Jurkat, Clone E6-1 (cell line): ENCODE measurements around the gene C21orf58.

Source experiments
- DNase-seq: peaks from one replicate; pipeline ENCODE4 v3.0.0-alpha.2; 2011; ENCODE audit warnings: low read depth, low spot score
- H3K4me3 ChIP-seq: 2 replicates; pipeline ENCODE4 v1.5.1; 2011; ENCODE audit warnings: mild to moderate bottlenecking, low read length, control low read depth, moderate library complexity

Gene C21orf58

GRCh38 chr21:46304955-46305354 is 18.7 kb downstream of the C21orf58 start:
- no peak overlapping the region for H3K4me3 ChIP-seq
- no peak for DNase-seq

DNA sequence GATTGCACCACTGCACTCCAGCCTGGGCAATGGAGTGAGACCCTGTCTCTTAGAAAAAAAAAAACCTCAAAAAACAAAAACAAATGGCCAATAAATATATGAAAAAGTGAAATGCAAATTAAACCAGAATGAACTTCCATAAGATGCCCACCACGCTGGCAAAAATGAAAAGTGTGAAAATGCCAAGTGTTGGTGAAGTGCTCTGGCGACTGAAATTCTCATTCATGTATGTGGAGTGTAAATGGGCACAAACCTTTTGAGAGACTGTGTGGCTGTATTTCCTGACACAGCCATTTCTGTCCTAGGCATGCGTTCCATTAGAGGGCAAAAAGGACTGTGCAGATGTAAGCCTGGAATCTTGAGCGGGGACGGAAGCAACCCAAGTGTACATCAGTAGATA is 19.2 kb downstream of the C21orf58 start:
- no peak overlapping the region for H3K4me3 ChIP-seq
- DNase-seq: no peak

- no peak for DNase-seq
- no peak overlapping the region for H3K4me3 ChIP-seq
These were observed 21.9 kb downstream of the C21orf58 start for GRCh38 chr21:46301759-46302158.

- DNase-seq: no peak
- H3K4me3 ChIP-seq: no peak overlapping the region
These were observed 24.5 kb downstream of the C21orf58 start for GRCh38 chr21:46299167-46299566.

- no peak for DNase-seq
- no peak overlapping the region for H3K4me3 ChIP-seq
These were observed 26.1 kb downstream of the C21orf58 start for GRCh38 chr21:46297338-46298271.

- no peak for DNase-seq
- no peak overlapping the region for H3K4me3 ChIP-seq
These were observed 27.5 kb downstream of the C21orf58 start for GRCh38 chr21:46295996-46296752.

DNA sequence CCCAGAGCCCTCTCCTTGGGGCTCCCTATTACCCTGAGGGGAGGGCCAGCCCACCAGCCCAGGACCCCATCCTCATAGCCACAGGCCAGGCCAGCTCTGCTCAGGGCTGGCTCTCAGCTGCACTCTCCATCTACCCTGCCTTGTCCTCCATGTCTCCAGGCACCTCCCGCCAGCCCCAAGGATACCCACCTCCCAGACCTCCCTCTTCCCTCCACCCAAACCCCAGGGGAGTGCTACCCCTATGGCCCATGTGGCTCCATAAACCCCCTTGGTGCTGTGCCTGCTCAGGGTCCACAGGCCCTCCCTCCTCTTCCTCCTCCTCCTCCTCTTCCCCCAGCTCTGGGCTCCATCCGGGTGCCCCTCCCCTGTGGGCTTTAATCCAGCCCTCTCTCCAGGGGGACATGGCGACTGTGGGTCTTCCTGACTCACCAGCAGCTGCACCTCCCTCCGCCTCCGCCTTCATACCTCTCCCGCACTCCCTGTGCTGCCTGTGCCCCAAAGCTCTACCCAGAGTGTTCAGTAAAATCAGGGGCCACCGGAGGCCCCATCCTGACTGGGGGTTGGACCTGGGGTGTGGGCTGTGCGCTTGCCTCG is 28.4 kb downstream of the C21orf58 start:
- no peak overlapping the region for H3K4me3 ChIP-seq
- DNase-seq: no peak

- H3K4me3 ChIP-seq: no peak overlapping the region
- DNase-seq: no peak
These were observed 29.0 kb downstream of the C21orf58 start for GRCh38 chr21:46294647-46295176.

- no peak for DNase-seq
- H3K4me3 ChIP-seq: no peak overlapping the region
These were observed 32.1 kb downstream of the C21orf58 start for GRCh38 chr21:46291561-46291960.

- no peak overlapping the region for H3K4me3 ChIP-seq
- DNase-seq: no peak
These were observed 34.0 kb downstream of the C21orf58 start for GRCh38 chr21:46289655-46290179.

GRCh38 chr21:46287541-46287940 is 36.1 kb downstream of the C21orf58 start:
- no peak for DNase-seq
- no peak overlapping the region; the same call in 1 of the 2 replicates for H3K4me3 ChIP-seq

DNA sequence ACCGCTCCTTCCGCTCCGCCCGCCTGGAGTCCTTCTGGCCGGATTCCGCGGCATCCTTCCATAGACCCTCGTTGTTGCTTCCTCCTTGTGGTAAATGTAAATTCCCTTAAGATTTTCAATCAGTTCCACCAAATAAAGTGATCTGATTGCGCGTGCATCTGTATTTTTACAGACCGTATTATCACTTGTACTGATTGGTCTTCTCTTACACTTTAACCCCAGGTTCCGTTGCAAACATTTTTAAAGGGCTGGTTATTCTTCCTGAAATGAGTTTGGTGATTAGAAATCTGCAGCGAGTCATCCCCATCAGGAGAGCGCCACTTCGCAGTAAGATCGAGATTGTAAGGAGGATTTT is 37.0 kb downstream of the C21orf58 start:
- H3K4me3 ChIP-seq: peak overlapping the region; percentile 88
- no peak for DNase-seq

DNA sequence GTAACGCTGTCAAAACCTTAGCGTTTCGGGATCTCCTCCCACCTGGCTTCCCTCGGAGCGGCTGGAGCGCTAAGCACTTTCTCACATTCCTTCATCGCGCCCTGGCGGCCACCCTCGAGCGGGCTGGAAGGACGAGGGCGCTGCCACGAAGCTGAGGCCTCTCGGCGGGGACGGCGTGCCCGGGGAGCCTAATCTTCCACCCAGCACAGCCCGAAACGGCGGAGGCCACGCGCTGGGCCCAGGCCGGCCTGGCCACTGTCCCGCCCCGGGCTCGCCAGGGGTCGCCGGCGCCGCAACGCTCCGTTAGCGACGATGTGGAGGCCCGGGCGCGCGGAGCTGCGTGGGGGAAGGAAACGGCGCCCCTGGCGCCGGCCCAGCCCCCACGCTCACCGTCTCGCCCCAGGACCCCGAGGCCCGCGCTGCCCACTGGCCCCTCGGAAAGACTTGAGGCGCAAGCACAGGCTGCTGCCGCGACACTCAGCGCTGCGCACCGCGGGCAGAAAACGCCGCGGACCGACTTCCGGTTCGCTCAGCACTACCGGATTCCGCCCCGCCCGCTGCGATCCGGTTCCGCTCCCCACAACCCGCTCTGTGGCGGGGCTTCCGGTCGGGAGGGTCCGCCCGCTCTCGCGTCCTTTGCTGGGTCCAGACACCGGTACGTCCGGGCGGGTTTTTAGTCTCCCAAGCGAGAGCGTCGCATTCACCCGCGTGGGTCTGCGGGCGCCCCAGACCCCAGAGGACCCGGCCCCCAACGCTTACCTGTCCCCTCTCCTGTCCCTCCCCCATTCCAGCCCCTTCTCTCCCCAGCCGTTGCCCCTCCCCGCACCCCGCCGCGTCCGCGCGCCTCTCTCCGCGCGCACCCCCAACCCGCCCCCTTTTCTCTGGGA is 37.7 kb downstream of the C21orf58 start, which contains the start of gene YBEY:
Gene YBEY (plus strand): TSS at position 582 of the 887 bp plus-strand sequence. CDS start 572 bp downstream, outside the sequence.
- peak; percentile 84 for DNase-seq
- H3K4me3 ChIP-seq: peak within 1 kb of the TSS; percentile 88

DNA sequence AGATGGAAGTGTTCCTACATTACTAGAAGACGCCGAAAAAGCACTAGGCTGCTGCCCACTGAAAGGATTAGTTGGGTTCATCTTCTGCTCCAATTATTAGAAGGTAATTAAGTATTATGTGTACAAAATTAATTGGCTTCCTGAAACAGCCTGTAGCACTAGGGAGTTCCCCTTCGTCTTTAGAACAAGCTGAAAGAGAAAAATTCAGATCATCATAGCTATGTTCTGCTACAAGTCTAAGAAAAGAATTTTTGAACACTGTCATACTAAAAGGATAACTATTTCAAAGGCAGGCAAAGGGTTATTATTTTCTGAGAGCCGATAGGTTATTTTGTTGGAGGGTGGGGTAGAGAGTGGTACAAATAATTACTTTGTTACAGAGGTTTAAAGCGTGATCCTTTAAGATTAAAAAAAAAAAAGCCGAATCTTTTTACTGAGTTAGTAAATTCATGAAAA is 38.4 kb downstream of the C21orf58 start, which contains the start of gene MCM3AP:
Gene MCM3AP (minus strand): TSS at position 406 of the 456 bp plus-strand sequence. CDS start 325 bp downstream, at position 81.
- H3K4me3 ChIP-seq: peak within 1 kb of the TSS; percentile 88
- no peak for DNase-seq

GRCh38 chr21:46284733-46285132 is 38.9 kb downstream of the C21orf58 start:
- H3K4me3 ChIP-seq: peak overlapping the region; percentile 88
- no peak for DNase-seq

- no peak overlapping the region for H3K4me3 ChIP-seq
- DNase-seq: no peak
These were observed 39.5 kb downstream of the C21orf58 start for GRCh38 chr21:46284077-46284644.

DNA sequence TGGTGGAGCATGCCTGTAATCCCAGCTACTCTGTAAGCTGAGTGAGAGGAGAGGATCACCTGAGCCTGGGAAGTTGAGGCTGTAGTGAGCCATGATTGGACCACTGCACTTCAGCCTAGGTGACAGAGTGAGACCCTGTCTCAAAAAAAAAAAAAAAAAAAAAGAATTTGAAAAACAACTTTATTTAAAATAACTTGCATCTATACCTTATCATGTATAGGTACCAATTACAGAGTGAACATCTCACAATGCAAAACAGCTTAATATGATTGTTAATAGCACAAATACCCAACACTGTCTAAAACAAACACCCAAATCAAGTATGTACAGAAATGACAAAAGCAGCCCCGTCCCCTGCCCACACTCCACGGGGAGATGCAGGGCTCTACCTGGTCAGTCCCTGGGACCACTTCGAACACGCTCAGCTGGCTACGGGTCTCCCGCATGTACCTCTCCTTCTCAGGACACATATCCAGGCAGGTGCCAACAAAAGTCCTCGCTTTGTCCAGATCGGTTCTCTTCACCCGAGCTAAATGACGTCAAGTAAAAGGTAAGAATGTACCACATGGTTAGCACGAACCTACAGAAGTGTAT is 48.8 kb downstream of the C21orf58 start:
- no peak for DNase-seq

More for the DNA sequence above, 48.8 kb downstream of the C21orf58 start:
- no peak overlapping the region for H3K4me3 ChIP-seq
